HG02623 (cell line): ENCODE results near the gene DNAH14.
A peak's percentile ranks its signal among the peaks of the same experiment; 100 is the strongest.
"Not testable (repeated sequence)": the region's sequence is repeated elsewhere in the genome, so short reads cannot be mapped to it uniquely, and the experiment has no call there.

ENCODE experiments used
- ATAC-seq: cut with Tn5 transposase; IDR thresholded peaks from one replicate; pipeline ENCODE4 v1.9.1; 2021; ENCODE audit warnings: moderate library complexity; ENCODE audit not compliant: unreplicated experiment

The DNAH14 gene

GRCh38 chr1:225338545-225338944 lies 409.1 kb downstream of the DNAH14 start:
- no peak for ATAC-seq

DNA sequence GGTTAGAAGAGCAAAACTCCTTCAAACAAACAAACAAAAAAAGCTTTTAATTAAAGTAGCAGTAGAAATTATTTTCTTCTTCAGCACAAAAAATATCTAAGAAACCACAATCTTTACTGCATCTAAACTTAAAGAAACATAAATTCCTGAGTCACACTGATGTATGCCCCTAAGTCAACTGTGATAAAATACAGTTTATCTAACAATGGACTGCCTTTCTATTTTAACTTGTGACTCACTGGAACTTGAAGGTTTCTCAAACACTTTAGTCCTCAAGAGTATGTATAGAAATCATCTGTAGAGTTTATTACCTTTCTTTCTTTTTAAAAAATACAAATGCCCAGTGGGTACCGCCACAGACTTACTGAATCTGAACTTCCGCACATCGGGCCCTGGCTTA lies 412.2 kb downstream of the DNAH14 start:
- ATAC-seq = no peak

DNA sequence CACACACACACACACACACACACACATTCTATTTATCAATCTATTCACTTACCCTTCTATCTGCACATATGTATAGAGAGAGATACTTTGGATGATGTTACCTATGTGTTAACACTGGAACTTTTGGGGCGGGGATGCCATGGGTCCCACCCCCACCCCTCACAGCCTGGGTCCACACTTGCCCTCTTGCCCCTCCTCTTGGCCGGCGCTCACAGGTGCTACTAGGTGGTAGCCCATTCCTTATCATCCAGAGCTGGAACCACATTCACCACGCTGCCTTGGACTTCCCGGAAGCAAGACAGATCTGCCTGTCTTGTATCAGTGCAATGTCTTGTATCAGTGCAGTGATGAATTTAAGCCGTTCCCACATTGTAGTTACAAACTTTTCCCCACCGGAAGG lies 413.2 kb downstream of the DNAH14 start:
- ATAC-seq = no peak

- ATAC-seq = no peak
These were observed 414.1 kb downstream of the DNAH14 start for GRCh38 chr1:225343618-225344017.

- no peak for ATAC-seq
These were observed 417.7 kb downstream of the DNAH14 start for GRCh38 chr1:225347123-225347683.

DNA sequence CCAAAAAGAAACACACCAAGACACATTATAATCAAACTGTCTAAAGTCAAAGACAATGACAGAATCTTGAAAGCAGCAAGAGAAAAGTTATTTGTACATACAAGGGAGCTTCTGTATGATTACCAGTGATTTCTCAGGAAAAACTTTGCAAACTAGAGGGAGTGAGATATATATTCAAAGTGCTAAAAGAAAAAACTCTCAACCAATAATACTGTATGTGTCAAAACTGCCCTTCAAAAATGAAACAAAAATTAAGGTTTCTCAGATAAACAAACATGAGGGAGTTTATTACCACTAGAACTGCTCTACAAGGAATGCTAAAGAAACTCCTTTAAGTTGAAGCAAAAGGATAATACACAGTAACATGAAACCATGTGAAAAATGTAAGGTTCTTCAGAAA lies 418.9 kb downstream of the DNAH14 start:
- no peak for ATAC-seq

DNA sequence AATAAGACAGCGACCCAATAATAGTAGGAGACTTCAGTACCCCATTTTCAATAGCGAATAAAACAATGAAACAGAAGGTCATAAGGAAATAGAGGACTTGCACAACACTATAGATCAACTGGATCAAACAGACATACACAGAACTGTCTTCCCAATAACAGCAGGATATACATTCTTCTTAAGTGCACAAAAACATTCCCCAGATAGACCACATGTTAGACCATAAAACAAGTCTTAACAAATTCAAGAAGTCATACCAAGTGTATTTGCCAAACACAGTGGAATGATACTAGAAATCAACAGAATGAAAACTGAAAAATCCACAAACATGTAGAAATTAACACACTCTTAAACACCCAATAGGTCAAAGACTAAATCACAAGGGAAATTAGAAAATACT lies 420.4 kb downstream of the DNAH14 start:
- no peak for ATAC-seq

DNA sequence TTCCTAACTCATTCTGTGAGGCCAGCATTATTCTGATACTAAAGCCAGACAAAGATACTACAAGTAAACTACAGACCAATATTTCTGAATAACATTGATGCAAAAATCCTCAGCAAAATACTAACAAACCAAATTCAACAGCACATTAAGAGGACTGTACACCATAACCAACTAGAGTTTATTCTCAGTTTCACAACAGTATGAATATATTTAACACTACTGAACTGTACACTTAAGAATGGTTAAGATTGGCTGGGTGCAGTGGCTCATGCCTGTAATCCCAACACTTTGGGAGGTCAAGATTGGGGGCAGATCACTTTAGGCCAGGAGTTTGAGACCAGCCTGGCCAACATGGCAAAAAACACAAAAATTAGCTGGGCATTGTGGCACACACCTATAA lies 421.4 kb downstream of the DNAH14 start:
- no peak for ATAC-seq

- ATAC-seq = no peak
These were observed 425.4 kb downstream of the DNAH14 start for GRCh38 chr1:225354906-225355305.

- no peak for ATAC-seq
These were observed 426.4 kb downstream of the DNAH14 start for GRCh38 chr1:225355863-225356262.

- ATAC-seq = no peak
These were observed 430.6 kb downstream of the DNAH14 start for GRCh38 chr1:225360119-225360518.

DNA sequence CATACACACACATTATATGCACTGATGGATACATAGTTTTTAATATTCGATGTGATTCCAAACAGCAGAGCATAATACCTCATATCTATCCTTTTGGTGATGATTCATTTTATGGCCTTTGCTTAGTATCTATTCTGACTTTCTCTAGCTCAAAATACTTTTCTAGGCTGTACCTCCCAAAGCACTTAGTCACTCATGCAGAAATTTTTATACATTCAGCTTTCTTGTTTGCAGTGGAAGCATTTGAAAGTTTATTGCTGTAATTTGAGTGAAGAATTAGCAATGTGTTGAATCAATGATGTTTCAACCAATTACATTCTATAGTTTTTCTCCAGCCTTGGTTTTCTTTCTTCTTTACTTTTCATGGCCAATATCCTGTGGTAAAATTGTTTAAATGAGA lies 431.7 kb downstream of the DNAH14 start:
- no peak for ATAC-seq

DNA sequence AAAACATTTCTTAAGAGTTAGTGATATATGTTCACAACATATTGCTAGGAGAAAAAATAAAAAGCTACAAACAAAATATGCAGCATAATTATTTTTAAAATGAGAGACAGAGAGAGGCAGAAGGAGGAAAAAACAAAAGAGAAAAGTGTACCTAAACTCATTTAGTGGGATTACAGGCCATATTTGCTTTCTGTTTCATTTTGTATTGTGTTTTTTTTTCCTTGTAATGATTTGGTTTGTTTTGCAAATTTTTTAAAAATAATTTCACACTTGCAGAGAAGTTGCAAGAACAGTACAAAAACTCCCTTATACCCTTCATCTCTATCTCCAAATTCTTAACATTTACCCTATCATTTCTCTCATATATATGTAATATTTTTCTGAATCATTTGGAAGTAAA lies 433.3 kb downstream of the DNAH14 start:
- ATAC-seq = peak; percentile 42

DNA sequence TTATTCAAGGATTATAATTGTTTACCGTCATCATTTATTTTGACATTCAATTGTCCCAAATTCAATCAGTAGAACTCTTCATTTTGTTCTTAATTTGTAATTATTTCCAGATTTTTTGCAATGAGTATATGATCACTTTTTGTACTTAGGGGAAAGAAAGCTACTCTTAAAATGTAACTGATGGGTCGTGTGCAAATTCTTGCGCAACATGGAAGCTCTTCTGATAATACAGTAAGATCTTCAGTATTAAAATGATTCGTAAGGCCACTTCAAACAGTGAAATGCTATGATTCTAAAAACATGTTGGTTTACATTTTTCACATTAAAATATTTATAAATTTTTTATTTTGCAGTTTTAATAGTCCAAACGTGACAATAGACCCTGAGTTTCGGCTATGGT lies 435.0 kb downstream of the DNAH14 start:
- ATAC-seq = no peak

- ATAC-seq = no peak
These were observed 436.5 kb downstream of the DNAH14 start for GRCh38 chr1:225366018-225366417.

GRCh38 chr1:225366552-225366951 lies 437.1 kb downstream of the DNAH14 start:
- no peak for ATAC-seq

- ATAC-seq = no peak
These were observed 438.6 kb downstream of the DNAH14 start for GRCh38 chr1:225368036-225368552.

DNA sequence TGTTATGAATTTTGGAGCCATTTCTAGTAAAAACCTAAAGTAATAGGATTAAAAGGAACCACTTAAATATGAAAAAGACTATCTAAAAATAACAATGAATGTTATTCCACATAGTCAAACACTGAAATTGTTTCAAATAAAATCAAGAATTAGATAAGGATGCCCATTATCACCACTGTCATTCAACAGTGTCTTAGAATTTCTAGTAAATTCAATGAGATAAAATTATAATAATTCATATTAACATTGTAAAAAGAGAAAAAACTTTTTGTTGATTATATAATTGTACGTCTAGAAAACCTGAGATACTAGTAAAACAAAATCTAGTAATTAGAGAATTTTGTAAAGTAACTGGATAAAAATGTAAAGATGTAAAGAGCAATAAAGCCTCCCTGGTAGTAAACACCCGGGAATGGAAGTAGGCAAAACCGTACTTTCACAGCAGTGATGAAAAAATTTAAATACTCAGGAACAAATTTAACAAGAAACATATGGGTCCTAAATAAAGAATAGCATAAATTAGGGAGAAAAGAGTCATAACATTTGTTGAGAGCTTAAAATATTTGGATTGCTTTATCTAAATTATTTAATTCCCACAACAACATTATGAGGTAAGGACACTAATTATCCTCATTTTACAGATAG lies 442.0 kb downstream of the DNAH14 start:
- no peak for ATAC-seq

GRCh38 chr1:225373155-225373554 lies 443.7 kb downstream of the DNAH14 start:
- ATAC-seq = no peak

DNA sequence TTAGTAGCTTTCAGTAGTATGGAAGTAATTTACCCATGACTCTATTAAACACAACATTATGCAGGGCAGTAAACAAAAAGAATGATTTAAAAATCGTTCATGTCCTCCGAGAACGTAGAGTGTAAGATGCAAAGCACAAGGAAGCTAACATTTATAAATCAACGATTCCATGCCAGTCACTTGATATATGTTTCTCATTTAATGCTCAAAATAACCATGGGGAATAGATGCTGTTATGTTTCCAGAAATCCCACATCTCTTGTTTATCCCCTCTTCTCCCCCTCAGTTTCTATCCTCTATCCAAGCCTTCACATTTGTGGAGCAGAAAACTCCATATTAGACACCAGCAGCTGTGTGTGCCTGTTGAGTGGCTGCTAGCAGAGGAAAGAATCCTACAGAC lies 445.5 kb downstream of the DNAH14 start:
- ATAC-seq = no peak

- no peak for ATAC-seq
These were observed 449.4 kb downstream of the DNAH14 start for GRCh38 chr1:225378880-225379279.

DNA sequence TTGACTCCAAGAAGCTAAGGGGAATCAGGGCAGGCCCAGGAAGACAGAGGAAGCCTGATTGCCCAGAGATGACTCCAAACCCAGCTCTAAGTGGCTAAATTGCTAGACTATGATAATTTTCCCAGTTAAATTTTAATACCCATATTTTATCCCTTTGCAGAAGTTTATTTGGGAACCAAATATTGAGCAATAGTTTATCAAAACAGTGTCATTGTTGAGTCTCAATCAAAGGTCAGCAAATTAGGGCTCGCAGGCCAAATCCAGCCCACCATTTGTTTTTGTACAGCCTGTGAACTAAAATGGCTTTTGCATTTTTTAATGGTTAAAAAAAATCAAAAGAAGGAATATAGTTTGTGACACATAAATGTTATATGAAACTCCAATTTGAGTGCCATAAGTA lies 451.2 kb downstream of the DNAH14 start:
- no peak for ATAC-seq

- not testable (repeated sequence) for ATAC-seq
These were observed 457.4 kb downstream of the DNAH14 start for GRCh38 chr1:225386860-225387259.
